ENCODE measurements around the gene FBXO4. TPM values are rescaled to one million over a fixed set of nuclear protein-coding genes. Genes with fewer than 3 reads are reported as not detected.
"Not testable (repeated sequence)": the region's sequence is repeated elsewhere in the genome, so short reads cannot be mapped to it uniquely, and the experiment has no call there.

The FBXO4 gene
- total RNA-seq, 3 donors from 2014 or later: 5.9 to 11.4 (median 9.6) TPM

GRCh38 chr5:41973887-41974286 lies 48.8 kb downstream of the FBXO4 start:
- Histone ChIP-seq H3K36me3 (ENCODE audit: low read depth) (no peaks in the 10 kb centered on the region), H3K9me3 (peaks cover 2% of the 10 kb centered on the region), H3K4me1 (ENCODE audit: low read depth) (no peaks in the 10 kb centered on the region), H3K4me3 (no peak overlapping the region)
- no peak for TF ChIP-seq CTCF (IDR thresholded peaks at IDR 0.05)
- ATAC-seq: no peak
- intact Hi-C loops (cut with DNase I, micrococcal nuclease): no loop called here
- no peak for DNase-seq

- Histone ChIP-seq H3K4me1 (ENCODE audit: low read depth) (no peaks in the 10 kb centered on the region), H3K36me3 (ENCODE audit: low read depth) (no peaks in the 10 kb centered on the region), H3K4me3 (no peak overlapping the region), H3K9me3 (no peaks in the 10 kb centered on the region)
- no peak for TF ChIP-seq CTCF (IDR thresholded peaks at IDR 0.05)
- no peak for ATAC-seq
- intact Hi-C loops (cut with DNase I, micrococcal nuclease): no loop called here
- no peak for DNase-seq
Observed at GRCh38 chr5:41978676-41979075, 53.6 kb downstream of the FBXO4 start.

GRCh38 chr5:41980396-41980795 lies 55.3 kb downstream of the FBXO4 start:
- ATAC-seq: no peak
- intact Hi-C loops (cut with DNase I, micrococcal nuclease): no loop called here
- H3K4me1 ChIP-seq (ENCODE audit: low read depth): no peaks in the 10 kb centered on the region
- TF ChIP-seq CTCF (IDR thresholded peaks at IDR 0.05): no peak
- no peak overlapping the region for H3K4me3 ChIP-seq
- H3K36me3 ChIP-seq (ENCODE audit: low read depth): no peaks in the 10 kb centered on the region
- no peaks in the 10 kb centered on the region for H3K9me3 ChIP-seq
- DNase-seq: no peak

- intact Hi-C loops (cut with DNase I, micrococcal nuclease): no loop called here
- TF ChIP-seq CTCF (IDR thresholded peaks at IDR 0.05): no peak
- Histone ChIP-seq H3K36me3 (ENCODE audit: low read depth) (no peaks in the 10 kb centered on the region), H3K4me3 (no peak overlapping the region), H3K9me3 (no peaks in the 10 kb centered on the region), H3K4me1 (ENCODE audit: low read depth) (no peaks in the 10 kb centered on the region)
- ATAC-seq: no peak
- no peak for DNase-seq
Observed at GRCh38 chr5:41980870-41981269, 55.8 kb downstream of the FBXO4 start.

GRCh38 chr5:41982858-41983257 lies 57.8 kb downstream of the FBXO4 start:
- H3K4me3 ChIP-seq; ATAC-seq; H3K4me1 ChIP-seq (ENCODE audit: low read depth); intact Hi-C loops (cut with DNase I, micrococcal nuclease); H3K36me3 ChIP-seq (ENCODE audit: low read depth); H3K9me3 ChIP-seq; DNase-seq: not testable (repeated sequence)

- TF ChIP-seq CTCF (IDR thresholded peaks at IDR 0.05): no peak
- ATAC-seq (no peak), DNase-seq (no peak)
Observed at GRCh38 chr5:41983284-41983683, 58.2 kb downstream of the FBXO4 start.

More at GRCh38 chr5:41983284-41983683, 58.2 kb downstream of the FBXO4 start:
- intact Hi-C loops (cut with DNase I, micrococcal nuclease): no loop called here
- H3K9me3 ChIP-seq: no peaks in the 10 kb centered on the region
- no peak overlapping the region for H3K4me3 ChIP-seq
- no peaks in the 10 kb centered on the region for H3K36me3 ChIP-seq (ENCODE audit: low read depth)
- H3K4me1 ChIP-seq (ENCODE audit: low read depth): no peaks in the 10 kb centered on the region
